Cerebellar cortex (tissue), 1 donor: ENCODE data around the gene CELSR1.
"Not testable (repeated sequence)": the region's sequence is repeated elsewhere in the genome, so short reads cannot be mapped to it uniquely, and the experiment has no call there.

Experiments
- DNase-seq: peaks from one replicate; pipeline ENCODE4 v3.0.0-alpha.2; 2015; ENCODE audit warnings: low spot score

CELSR1 gene

DNA sequence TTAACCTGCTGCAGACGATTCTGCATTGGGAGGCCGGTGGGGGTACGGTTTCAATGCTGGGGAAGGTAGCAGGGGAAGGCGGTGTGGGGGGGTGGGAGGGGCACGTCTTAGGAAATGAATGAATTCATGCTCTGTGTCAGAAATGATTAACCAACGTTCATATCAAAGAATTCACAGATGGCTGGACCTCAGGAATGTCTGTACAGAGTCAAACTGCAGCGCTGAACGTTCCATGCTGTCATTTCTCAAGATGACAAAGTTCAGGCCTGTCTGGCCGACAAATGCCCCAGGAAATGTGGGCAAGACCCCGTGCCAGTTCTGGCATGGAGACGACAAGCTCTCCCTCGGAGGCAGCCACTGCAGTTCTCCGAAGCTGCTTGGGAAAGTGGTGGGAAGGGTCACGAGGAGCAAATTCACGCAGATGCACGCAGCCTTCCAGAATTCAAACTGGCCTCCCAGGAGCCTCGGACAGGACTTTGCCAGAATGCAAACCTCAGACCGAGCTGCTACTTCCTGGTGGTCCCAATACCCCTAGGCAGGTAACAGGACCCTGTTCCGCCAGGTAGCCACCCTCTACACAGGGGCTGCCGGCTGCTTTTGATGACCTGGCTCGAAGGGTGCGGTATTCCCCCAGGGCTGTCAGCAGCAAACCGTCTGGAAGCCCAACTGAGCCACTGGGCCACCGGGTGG lies 120.4 kb downstream of the CELSR1 start:
- no peak for DNase-seq

DNA sequence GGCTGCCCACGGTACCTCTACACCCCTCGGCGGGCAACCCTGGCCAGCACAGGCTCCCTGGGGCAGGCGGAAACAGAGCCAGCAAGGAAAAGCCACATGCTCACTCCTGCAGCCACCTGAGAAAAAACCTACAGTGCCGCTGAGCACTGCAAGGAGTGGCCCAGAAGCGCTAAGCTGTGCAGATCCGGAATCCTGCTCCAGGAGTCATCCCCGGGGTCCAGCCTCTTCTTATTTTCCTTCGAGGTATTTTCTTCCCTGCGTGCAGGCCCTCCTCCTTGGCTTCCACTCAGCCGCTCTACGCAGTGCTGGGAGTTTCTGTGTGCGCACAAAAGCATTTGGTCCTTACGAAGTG lies 120.9 kb downstream of the CELSR1 start:
- DNase-seq, result no peak

DNA sequence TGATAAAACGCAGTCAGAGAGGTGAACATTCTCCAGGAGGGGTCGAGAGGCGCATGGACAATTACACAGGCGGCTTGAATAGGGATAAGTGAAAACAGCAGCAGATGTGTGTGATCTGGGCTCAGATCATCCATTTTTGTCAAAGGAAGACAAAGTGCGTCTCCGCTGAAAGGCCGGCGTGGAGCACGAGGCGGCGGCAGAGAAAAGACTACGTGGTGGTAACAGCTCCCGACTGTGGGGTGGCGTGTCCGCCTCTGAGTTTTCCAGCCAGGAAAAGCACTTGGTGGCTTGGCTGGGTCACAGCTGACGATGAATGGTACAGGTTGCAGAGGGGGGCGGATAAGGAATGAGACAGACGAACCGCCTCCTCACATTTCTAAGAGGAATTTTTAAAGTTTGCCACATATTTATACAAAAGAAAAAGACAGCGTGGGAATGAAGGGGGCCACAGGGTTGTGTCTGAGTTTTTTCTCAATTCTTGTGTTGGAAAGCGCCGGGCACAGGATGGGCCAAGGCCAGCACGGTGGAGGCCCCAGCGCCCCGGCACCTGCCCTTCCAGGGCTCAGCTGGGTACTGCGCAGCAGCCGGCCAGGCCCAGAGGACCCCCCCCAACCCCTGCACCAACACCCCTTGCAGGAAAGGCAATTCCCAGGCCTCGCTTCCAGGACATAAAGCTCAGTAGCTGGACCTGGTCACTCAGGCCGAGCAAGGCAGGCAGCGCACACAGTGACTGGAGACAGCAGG lies 121.5 kb downstream of the CELSR1 start:
- DNase-seq, result no peak

DNA sequence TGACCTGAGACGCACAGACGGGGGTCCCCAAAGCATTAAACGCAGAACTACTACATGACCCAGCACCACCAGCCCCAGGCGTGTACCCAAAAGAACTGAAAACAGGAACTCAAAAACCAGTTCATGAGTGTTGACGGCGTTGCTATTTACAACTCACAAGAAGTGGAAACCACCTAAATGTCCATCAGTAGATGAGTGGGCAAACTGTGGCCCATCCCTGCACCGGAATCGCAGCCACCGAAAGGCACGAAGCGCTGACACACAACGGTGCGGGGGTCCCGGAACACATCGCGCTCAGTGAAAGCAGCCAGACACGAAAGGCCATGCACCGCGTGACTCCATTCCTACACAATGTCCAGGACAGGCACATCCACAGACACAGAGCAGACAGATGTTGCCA lies 122.7 kb downstream of the CELSR1 start:
- no peak for DNase-seq

DNA sequence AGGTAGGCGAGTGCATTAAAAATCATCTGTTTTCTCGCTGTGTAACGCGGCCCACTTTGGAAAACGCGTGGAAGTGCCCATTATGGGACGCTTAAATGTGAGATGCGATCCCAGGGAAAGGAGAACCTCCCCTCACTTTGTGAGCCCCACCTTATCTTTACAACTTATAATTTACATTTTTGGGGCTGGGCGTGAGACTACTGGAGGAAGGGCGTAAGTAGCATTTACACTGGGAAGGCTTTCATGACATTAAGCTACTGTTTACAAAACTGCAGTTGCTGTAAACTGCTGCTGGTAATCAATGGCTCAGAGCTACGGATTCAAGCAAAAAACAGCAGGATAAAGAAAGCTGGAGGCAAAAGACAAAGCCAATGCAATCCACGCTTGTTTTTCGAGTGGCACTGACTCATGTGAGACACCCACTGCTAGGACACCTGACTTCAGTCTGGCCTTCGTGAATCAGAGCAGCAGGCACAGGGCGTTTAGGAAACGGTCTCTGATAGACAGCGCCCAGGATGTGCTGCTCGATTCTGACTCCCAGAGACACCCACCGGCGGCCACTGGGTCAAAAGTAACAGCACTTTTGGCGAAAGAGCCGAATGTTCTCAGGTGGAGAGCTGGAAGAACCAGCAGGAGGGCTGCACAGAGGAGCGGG lies 123.6 kb downstream of the CELSR1 start:
- no peak for DNase-seq

DNA sequence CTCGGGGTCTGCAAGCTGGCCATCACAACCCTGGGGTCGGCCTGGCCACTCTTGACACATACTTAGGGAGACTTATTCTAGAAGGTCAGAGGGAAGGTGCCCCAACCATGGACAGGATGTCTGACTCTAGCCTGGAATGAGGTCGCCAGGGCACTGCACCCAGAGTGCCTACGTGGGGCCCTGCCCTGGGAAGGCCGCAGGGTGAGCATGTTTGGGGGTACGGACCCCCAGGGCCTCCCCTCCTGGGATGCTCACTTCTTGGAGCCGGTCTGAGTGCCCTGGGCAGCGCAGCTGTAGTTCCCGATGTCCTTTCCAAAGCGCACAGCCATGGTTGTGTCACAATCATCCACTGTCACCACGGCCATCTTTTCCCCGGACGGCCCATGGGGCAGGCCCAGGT lies 126.1 kb downstream of the CELSR1 start:
- no peak for DNase-seq

DNA sequence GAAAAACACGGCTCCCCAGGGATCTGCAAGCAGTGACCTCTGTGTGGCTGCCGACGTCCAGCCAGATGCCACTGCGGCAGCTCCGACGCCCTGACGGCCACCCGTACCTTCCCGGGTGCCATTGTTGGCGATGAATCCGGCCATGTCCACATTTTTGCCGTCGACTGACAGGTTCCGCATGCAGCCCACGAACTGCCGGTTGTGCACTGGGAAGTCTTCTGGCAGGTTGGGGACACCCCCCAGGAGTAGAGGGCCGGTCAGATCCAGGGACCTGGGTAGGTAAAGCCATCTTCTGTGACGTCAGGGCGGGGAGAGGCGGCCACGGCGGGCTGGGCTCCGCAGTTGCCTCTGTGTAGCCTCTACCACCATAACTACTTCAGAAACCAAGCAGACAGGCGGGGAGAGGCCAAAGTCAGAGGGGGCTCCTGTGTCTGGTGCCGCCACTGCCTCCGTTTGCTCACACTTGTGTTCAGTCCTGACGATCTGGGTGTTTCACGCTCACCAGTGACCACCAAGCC lies 127.1 kb downstream of the CELSR1 start:
- no peak for DNase-seq

DNA sequence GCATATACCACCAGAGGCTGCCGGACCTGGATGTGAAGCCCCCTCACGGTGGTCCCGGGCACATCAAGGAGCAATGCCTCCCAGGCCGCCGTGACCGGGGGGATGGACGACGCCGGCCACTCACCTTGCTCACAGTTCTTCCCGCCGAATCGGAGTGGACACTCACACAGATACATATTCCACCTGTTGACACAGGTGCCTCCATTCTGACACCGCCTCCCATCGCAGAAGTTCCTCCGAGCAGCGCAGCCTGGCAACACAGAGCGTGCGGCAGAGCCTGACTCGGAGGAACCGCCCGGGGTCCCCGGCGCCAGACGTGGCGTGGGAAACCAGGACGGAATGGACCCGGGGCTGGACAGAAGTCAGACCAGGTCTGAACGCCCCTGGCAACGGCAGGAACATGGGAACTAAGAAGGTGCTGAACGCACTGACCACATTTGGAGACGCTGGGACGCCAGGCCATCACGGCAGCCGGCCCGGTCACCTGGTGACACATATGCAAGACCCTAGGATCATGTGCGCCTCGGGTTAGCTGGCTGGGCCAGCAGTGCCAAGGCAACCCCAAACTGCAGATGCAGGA lies 127.7 kb downstream of the CELSR1 start:
- DNase-seq, result no peak

DNA sequence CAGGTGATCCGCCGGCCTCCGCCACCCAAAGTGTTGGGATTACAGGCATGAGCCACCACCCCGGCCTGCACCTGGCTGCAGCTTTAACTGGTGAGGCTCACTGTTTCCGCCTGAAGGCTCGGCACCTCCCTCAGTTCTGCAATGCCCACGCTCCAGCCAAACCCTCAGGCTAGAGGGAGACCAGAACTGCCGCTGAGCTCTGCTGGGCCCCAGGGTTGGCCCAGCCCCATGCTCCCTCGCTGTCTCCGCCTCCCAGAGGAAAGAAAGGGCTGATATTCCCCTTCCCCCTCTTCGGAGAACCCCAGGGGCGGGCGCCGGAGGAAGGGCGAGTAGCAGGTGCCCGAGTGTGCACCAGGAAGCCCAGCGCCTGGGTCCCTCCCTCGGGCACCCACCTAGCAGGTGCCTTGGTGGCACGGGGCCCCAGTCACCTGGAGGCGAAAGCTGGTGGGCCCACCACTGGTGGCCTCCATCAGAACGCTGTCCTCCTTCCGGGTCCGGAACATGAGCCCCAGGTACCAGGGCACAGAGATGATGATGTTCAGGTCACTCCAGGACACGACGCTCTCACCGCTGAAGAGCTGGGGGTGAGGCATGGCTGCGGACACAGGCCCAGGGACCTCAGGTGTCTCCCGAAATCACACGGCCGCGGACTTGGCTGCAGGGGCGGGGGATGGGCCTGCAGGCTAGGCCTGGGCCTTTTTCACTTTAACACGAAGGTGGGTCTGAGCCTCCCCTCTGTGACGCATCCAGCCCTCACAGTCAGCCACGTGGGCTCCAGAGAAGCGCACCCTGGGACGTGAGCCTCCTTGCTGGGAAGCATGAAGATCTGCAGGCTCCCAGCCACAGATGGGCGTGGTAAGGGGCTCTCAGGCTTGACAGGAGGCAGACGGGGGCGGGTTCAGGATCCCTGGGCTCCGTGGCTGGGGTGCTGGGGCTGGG lies 128.6 kb downstream of the CELSR1 start:
- no peak for DNase-seq

DNA sequence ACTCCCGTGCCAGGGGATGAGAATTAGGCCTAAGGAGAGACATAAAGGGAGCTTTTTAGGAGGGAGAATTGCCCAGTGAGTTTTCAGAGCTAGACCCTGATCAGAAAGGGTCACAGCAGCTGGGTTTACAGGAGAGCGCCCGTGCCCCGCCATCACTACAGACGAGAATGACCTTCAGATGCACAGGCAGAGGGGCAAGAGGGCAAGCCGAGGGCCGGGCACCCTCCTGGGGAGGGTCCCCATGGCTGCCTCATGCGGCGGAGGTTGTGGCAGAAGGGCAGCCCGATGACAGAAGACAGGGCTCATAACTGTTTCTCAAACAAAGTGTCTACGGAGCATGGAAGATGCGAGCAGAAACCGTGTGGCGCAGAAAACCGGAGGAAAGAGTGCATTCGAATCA lies 129.7 kb downstream of the CELSR1 start:
- DNase-seq, result no peak

DNA sequence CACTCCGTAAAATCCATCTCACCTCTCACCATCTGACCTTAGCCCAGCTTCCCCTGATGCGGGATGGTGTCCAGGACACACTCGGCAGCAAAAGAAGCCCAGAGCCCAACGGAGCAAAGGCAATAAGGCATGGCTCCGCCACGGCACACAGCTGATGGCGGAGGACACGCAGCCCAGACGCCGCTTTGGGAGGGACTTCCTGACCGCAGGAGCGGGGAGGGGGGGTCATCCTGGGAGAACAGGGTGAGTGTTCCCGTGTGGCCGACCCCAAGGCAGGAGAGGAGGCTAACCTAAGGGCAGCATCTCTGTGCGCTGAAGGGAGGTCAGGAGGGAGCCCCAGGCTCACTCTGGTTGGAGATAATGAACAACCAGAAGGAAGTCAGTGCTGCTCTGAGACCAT lies 130.6 kb downstream of the CELSR1 start:
- DNase-seq, result no peak

DNA sequence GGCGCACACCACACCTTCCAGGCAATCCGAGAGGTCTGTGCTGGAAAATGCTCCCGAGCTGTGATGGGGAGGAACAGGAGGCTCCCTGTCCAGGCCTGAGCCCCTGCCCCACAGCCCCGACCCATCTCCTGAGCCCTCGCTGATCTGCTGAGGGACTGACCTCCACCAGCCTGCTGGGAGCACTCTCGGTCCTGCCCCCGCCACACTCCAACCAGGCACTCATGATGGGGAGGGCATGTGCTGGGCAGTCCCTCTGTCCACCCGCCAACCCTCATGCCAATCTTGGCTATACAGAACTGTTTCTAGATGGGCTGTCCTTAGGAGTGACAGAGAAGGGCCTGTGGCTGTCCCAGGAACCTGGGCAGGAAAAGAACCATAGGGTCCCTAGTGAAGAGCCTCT lies 131.1 kb downstream of the CELSR1 start:
- no peak for DNase-seq

DNA sequence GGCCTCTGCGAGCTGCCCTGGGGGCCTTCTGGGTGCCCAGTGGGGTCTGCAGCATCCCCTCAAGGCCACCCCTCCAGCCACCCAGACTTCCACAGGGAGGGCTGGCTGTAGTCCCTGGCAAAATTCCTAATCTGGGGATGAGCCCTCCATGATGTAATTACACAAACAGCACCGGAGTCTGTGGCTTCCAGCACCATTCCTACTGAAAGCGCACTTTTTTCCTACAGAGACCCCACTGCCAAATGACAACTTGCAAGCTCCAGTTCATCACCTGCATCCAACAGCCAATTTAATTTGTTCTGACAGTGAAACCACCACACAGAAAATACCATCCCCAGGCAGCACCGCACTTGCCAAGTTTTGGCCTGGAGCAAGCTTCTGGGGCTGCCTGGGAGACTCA lies 131.5 kb downstream of the CELSR1 start:
- DNase-seq, result no peak

DNA sequence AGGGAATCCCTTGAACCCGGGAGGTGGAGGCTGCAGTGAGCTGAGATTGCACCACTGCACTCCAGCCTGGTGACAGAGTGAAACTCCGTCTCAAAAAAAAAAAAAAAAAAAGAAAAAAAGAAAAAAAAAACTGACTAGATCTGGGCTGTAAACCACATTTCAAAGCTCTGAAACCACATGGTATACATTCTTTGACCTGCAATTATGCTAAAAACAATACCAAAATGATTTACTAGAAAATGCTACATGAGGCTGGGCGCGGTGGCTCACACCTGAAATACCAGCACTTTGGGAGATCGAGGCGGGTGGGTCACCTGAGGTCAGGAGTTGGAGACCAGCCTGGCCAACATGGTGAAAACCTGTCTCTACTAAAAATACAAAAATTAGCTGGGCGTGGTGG lies 133.5 kb downstream of the CELSR1 start:
- DNase-seq, result not testable (repeated sequence)

DNA sequence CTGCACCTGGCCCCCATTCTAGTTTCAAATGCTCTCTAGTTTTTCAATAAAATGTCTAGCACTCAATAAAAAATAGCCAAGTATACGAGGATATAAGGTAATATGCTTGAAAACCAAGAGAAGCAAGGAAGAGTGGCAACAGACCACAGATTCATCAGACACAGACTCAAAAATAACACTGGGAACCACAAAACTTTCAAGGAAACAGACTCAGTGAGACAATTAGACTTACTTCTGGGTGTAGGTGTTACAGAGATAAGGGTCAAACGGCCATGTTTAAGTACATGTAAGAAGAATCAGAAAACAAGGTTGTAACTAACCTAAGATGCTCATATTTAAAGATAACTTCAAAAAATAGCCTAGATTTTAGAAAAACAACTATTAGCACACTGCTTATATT lies 134.9 kb downstream of the CELSR1 start:
- DNase-seq, result no peak

DNA sequence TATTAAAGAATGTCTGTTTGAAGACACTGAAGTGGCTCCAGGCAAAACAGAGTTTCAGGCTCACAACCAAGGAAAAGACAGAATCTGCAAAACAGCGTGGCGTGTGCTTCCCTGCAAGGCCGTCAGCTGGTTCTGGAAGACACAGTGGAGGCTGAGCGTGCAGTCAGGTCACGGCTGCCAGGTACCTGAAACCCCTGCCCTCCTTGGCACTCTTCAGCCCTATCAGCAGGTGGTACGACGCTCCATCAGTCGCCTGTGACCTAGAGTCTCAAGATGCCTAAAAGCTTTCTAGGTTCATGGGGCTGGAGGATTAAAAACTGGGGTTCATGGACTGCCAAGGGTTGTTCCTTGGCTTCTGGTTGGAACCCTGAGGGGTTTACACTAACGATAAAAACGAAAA lies 136.1 kb downstream of the CELSR1 start:
- no peak for DNase-seq

DNA sequence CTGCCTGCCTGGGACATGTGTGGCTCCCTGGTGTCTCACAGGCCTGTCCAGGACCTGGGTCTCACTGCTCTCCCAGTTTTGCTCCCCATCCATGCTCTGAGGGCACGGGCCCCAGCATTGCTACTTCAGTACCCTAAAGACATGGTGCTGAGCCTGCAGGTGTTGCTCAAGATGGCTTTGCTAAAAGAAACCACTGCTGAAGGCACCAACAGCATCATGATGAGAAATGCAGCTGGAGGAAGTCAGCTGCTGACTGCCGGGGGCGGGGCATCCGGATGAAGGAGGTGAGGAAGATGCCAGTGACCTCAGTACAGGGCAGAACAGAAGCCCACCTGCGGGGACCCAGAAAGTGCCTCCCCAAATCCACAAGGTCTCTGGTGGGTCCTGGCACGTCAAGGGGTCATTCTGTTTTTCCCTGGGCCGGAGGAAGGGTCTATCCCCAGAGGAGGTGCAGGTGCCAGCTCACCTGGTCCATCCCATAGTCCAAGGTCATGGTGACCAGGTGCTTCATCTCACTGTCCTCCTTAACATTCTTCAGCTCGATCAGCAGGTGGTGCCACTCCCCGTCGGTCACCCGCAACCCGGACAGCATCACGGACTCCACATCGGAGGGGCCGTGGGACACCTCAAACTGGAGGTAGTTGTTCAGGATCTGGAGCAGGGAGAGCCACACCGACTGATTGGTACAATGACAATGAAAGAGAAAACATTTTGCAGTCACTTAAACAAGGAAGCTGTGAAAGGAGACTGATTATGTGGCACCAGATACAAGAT lies 138.0 kb downstream of the CELSR1 start:
- no peak for DNase-seq

DNA sequence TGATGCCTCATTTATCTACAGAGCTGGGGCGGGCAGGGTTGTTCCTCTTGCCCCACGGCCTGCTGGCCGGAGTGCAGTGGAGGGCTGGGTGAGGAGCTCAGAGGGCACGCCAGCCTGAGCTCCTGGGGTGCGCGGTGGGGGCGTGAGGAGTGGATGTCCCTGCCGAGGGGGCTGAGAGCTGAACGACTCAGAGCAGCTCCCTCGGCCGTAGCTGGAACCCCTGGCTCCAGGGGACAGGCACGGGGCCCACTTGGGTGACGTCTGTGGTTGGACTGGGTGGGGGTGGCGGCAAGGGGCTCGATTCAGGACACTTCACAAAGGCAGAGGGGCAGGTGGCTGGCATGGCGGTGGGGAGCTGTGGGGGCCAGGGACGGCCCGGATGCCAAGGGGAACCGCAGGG lies 139.5 kb downstream of the CELSR1 start:
- no peak for DNase-seq

DNA sequence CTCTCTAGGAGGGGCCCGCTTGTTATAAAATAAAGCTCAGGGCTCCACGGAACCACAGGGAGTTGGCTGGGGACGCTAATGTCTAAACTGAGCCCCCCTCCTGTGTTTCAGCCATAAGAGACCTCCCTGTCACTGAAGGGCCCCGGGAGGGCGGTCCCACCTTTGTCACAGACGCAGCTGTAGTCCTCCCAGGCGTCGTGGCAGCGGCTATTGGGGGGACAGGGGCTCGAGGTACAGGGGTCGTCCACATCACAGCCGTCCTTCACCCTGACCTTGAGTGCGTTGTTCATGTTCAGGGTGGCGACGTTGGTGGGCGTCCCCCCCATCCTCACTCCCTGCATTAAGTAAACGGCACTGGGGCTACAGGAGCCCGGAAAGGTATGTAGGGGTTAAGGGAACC lies 139.9 kb downstream of the CELSR1 start:
- no peak for DNase-seq

DNA sequence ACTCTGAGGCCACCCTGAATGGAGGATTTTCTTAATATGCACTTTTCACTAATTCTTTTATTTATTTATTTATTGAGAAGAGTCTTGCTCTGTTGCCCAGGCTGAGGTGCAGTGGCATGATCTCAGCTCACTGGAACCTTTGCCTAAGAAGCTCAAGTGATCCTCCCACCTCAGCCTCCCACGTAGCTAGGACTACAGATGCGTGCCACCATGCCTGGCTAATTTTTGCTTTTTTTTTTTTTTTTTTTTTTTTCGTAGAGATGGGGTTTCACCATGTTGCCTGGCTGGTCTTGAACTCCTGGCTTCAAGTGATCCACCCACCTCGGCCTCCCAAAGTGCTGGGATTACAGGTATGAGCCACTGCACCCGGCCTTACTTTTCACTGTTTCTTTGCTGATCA lies 140.4 kb downstream of the CELSR1 start:
- DNase-seq, result not testable (repeated sequence)

DNA sequence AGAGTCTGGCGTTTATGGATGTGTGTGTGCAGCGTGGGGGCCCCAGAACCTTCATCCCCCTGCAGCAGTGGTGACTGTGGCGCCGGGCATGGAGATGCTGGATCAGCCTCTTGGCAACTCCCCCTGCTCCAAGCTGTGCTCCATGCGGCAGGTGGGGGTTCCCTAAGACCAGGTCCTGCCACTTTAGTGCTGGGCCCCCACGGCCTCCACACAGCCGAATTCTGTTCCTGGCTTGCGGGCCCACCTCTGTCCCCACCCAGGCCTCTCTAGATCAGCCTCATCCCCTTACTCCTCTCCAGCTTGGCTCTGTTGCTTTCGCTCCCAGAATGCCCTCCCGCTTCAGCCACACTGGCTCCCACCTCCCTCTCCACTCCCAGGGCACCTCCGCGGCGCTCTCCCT lies 142.3 kb downstream of the CELSR1 start:
- DNase-seq, result no peak
